COLO668 (cell line): ENCODE results near the gene LRPAP1.
"Not testable (repeated sequence)": the region's sequence is repeated elsewhere in the genome, so short reads cannot be mapped to it uniquely, and the experiment has no call there.

Experiments used
- DNase-seq: peaks from one replicate; lab custom pipeline; 2025; ENCODE audit not compliant: unreplicated experiment; lab: John Stamatoyannopoulos, UW

Gene LRPAP1

DNA sequence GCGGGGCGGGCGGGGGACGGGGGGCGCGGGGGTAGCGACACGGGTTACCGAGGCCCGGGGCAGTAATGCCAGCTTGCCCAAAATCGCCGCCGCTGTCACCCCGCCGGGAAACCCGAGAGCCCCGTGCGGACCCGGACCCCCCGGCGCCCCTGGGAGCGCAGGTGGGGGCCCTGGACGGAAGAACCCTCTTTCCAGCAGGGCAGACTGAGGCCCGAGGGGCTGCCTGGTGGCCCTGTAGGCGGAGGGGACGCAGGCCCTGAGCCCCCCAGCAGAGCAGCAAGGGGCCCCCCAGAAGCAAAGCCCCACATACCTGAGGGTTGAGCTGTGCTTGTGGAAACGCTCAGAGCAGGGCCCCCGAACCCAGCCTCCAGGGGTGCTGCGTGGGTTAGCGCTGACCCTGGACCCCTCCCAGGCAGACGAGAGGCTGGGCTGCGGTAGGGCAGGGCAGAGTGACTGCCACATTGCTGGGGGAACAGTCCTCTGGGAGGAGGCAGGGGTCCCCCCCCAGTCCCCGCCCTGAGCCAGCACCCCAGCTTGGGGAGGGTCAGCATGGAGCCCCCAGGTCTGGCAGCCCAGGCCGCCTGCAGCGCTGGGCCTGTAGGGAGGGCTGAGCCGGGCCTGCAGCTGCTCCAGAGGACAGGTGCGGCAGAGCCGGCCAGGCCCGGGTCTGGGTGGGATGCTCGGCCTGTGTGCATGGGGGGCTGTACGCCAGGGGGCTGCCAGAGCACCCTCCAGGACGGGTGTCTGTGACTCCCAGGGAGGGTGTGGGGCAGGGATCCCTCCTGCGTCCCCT lies 68.5 kb downstream of the LRPAP1 start:
- DNase-seq, result no peak

- DNase-seq, result no peak
These were observed 69.3 kb downstream of the LRPAP1 start, which contains the start of gene DOK7 for GRCh38 chr4:3462790-3463415. DOK7 (plus strand) TSS chr4:3463306; CDS start chr4:3463376, 70 bp downstream.

DNA sequence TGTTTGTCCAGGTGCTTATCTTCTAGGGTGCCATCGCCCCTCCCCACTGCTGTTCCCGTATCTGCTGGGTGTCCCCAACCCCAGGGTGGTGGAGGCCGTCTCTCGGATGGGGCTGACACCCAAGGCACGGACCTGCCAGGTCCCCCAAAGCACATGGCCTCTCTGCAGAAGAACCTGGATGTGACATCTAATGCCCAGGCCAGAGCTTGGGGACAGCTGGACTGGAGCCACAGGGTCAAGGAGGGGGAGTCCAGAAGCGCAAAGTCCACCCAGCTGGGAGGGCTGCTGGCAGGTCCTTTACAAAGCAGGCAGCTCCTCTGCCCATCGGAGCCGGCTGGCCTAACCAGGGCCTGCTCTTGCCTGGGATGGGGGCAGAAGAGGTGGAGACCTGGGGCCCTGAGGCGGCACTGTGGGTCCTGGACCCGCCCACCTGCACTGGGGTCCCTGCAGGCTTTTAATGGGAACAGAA lies 69.9 kb downstream of the LRPAP1 start:
- no peak for DNase-seq

- DNase-seq, result peak; percentile 67
These were observed 70.5 kb downstream of the LRPAP1 start for GRCh38 chr4:3461515-3462291.

DNA sequence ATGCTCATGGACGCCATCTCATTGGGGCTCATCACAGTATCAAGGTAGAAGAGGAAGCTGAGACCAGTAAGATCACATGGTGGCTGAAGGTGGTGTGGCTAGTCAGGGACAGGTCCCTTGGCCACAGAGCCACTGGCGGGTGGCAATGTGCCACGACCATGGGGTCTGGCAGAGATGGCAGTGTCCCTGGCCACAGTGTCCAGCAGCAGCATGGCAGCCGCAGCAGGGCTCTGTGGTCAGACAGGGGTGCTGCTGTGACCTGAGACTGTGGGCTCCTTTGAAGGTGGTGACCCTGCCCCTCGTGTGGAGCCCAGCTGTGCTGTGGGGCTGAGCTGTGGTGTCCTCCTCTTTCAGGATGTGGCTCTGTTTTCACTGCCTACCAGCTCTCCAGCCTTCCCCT lies 71.3 kb downstream of the LRPAP1 start:
- DNase-seq, result no peak

- not testable (repeated sequence) for DNase-seq
These were observed 73.1 kb downstream of the LRPAP1 start for GRCh38 chr4:3459156-3459555.

- DNase-seq, result no peak
These were observed 73.9 kb downstream of the LRPAP1 start for GRCh38 chr4:3458371-3458770.

- DNase-seq, result not testable (repeated sequence)
These were observed 76.6 kb downstream of the LRPAP1 start for GRCh38 chr4:3455596-3455995.
